Transverse colon (tissue), 4 donors: ENCODE measurements around the gene SKA2. TPM values are rescaled to one million over a fixed set of nuclear protein-coding genes. Genes with fewer than 3 reads are reported as not detected.

Experiments used
- DNase-seq: peaks from one replicate; pipeline ENCODE4 v3.0.0-alpha.2; 2019
- H3K27ac ChIP-seq, 4 donors: fragments of 200-600 bp; sonication (generic); 2 replicates each; pipeline ENCODE4 v1.5.1; 2016 to 2018; ENCODE audit warnings: inconsistent platforms in 4 of 4
- H3K27me3 ChIP-seq: fragments of 200-600 bp; sonication (generic); 2 replicates; pipeline ENCODE4 v1.5.1; 2017; ENCODE audit warnings: inconsistent platforms
- H3K36me3 ChIP-seq, 4 donors: fragments of 200-600 bp; sonication (generic); 2 replicates each; pipeline ENCODE4 v1.5.1; 2017 to 2019; ENCODE audit warnings: inconsistent platforms in 4 of 4
- H3K4me1 ChIP-seq, 4 donors: fragments of 200-600 bp; sonication (generic); 2 replicates each; pipeline ENCODE4 v1.5.1; 2017 to 2020; ENCODE audit warnings: inconsistent platforms in 4 of 4
- H3K4me3 ChIP-seq, 4 donors: fragments of 200-600 bp; sonication (generic); 1 replicate in 1 of 4; 2 replicates in 3 of 4; pipeline versions ENCODE4 v1.5.1 to v1.6.1; 2017 to 2019; ENCODE audit warnings: inconsistent platforms in 4 of 4
- H3K9me3 ChIP-seq, 2 donors: fragments of 200-600 bp; sonication (generic); 2 replicates each; pipeline ENCODE4 v1.5.1; 2017 to 2019; ENCODE audit warnings: inconsistent platforms in 2 of 2
- EP300 ChIP-seq: sonication (generic); formaldehyde crosslinking; IDR thresholded peaks from one replicate; pipeline ENCODE4 v1.6.1; 2017; ENCODE audit warnings: antibody characterized with exemption, low read depth
- POLR2A ChIP-seq: fragments of 450-650 bp; IDR thresholded peaks from one replicate; pipeline ENCODE4 v1.6.1; 2016; ENCODE audit warnings: antibody characterized with exemption, mild to moderate bottlenecking, moderate library complexity
- POLR2AphosphoS5 ChIP-seq, 3 donors: sonication (generic); formaldehyde crosslinking; IDR thresholded peaks; one replicate each; pipeline ENCODE4 v1.6.1; 2016; ENCODE audit warnings: antibody characterized with exemption in 3 of 3
- WGBS, 2 donors: methylation state at CpG; one replicate each; pipeline ENCODE4 v1.1.5; 2018; ENCODE audit warnings: low coverage in 1 of 2; 5-methylcytosine and 5-hydroxymethylcytosine counted together
- in situ Hi-C, 4 donors: fragments of 200-750 bp; cut with MboI; loops; one replicate each; pipeline versions ENCODE4 v1.15.0 to v1.15.1; 2017; ENCODE audit warnings: low sequenced_read_pairs in 3 of 4, low pct_ligation_motif_present in 1 of 4, low pct_unique_long_range_greater_than_20kb in 1 of 4
- intact Hi-C: fragments of 100-400 bp; cut with DNase I; formaldehyde crosslinking; loops from one replicate; pipeline ENCODE4 v1.15.1; 2023; ENCODE audit warnings: low total_unique reads
- total RNA-seq, 4 donors: library from RNA; depleted of rRNA; stranded (reverse); fragments of >200 nt; gene quantifications; one replicate each; pipeline ENCODE4 v1.1.0, GENCODE V29; 2016
- TF ChIP-seq, protein P1 (sequence below), 5 experiments: fragments of 200-600 bp in 3 of 5; fragments of 450-650 bp in 2 of 5; sonication (generic) in 3 of 5; IDR thresholded peaks; 1 replicate in 2 of 5; 2 replicates in 3 of 5; pipeline ENCODE4 v1.5.1; 2016 to 2017; ENCODE audit warnings: antibody characterized with exemption in 5 of 5, inconsistent platforms in 3 of 5, mild to moderate bottlenecking in 2 of 5, moderate library complexity in 1 of 5

The SKA2 gene
- total RNA-seq, 4 donors from 2014 or later = 11.9 to 40.3 (median 22.3) TPM

DNA sequence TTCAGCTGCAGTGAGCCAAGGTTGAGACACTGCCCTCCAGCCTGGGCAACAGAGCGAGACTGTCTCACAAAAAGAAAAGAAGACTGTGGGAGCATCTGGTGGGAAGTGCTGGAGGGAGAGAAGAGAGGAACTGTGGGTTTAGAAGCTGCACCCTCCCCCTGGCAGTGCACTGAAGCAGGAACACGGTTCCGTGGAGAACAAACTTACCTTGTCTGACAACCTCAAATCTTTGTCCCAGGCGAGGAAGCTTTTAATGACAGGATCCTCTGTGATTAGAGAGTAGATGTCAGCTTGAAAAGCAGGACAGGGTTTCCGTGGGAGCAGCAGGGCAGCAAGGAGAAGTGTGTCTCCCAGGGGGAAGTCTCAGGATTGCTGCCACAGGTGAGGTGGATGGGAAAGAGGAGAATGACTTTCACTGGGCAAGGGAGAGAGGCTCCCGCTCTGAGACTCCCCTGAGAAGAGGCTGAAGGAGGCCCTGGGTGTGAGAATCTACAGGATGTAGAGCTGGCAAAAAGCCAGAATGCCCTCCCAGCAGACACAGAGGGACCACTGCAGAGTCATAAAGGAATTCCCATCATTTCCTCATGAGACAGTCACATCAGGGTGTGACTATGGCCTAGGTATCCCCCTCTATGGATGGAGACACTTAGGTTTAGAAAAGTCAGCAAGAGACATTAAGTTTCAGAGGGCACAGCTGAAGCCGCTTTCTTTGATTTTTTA lies 23.4 kb upstream of the SKA2 start:
- in situ Hi-C loops = no loop called here
- Histone ChIP-seq H3K4me1 (no peaks in the 10 kb centered on the region), H3K9me3 (no peaks in the 10 kb centered on the region), H3K27me3 (no peaks in the 10 kb centered on the region), H3K4me3 (no peak overlapping the region), H3K27ac (no peak overlapping the region), H3K36me3 (no peaks in the 10 kb centered on the region)
- no peak for DNase-seq
- TF ChIP-seq POLR2A (no peak), POLR2AphosphoS5 (IDR thresholded peaks at IDR 0.05) (no peak), EP300 (no peak)
- TF ChIP-seq, protein P1, sequence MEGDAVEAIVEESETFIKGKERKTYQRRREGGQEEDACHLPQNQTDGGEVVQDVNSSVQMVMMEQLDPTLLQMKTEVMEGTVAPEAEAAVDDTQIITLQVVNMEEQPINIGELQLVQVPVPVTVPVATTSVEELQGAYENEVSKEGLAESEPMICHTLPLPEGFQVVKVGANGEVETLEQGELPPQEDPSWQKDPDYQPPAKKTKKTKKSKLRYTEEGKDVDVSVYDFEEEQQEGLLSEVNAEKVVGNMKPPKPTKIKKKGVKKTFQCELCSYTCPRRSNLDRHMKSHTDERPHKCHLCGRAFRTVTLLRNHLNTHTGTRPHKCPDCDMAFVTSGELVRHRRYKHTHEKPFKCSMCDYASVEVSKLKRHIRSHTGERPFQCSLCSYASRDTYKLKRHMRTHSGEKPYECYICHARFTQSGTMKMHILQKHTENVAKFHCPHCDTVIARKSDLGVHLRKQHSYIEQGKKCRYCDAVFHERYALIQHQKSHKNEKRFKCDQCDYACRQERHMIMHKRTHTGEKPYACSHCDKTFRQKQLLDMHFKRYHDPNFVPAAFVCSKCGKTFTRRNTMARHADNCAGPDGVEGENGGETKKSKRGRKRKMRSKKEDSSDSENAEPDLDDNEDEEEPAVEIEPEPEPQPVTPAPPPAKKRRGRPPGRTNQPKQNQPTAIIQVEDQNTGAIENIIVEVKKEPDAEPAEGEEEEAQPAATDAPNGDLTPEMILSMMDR (IDR thresholded peaks at IDR 0.05) = no peak
- WGBS, 2 donors = 88 to 94% methylated on average over 5 to 7 of the region's 7 CpGs
- intact Hi-C loops = no loop called here

DNA sequence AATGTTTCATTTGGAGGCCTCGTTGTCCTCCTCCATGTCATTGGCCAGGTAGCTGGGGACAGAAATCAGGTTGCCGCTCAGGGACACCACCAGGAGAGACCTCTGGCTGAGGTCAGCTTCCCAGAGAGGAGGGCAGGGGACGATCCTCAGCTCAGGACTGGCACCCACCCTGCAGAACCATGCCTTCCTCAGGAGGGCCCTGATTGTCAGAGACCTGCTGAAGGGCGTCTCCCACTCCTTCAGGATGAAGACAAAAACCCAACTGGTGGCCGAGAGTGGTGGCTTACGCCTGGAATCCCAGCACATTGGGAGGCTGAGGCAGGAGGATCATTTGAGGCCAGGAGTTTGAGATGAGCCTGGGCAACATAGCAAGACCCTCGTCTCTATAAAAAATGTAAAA lies 20.1 kb upstream of the SKA2 start:
- intact Hi-C loops (no loop called here), in situ Hi-C loops (no loop called here)
- H3K36me3 ChIP-seq = no peaks in the 10 kb centered on the region
- no peaks in the 10 kb centered on the region for H3K9me3 ChIP-seq
- no peak for TF ChIP-seq POLR2A
- no peak for TF ChIP-seq EP300
- TF ChIP-seq POLR2AphosphoS5 (IDR thresholded peaks at IDR 0.05) = no peak
- TF ChIP-seq, protein P1 (IDR thresholded peaks at IDR 0.05) = no peak
- 91 to 100% methylated on average over 5 to 7 of the region's 7 CpGs for WGBS, 2 donors
- DNase-seq = no peak
- no peaks in the 10 kb centered on the region for H3K4me1 ChIP-seq
- no peak overlapping the region for H3K4me3 ChIP-seq
- no peak overlapping the region for H3K27ac ChIP-seq
- no peaks in the 10 kb centered on the region for H3K27me3 ChIP-seq

DNA sequence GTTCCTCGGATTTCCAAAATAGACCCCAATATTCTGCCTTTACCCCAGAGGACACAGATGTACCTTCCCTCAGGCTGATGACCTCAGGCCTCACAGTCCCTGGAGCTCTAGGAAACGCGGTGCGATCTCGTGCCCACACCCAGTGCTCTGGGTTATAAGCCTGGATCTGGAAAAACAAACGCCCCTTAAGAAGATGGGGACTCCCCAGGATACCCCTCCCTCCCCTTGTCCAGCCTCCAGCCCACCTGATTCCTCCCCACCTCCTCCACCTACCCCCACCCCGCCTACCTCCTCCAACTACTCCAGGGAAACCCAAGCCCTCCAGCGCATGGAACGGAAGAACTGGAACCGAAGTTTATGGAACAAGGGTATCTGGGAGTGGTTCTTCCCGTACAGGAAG lies 19.7 kb upstream of the SKA2 start:
- H3K36me3 ChIP-seq = no peaks in the 10 kb centered on the region
- H3K4me1 ChIP-seq = no peaks in the 10 kb centered on the region
- H3K27me3 ChIP-seq = no peaks in the 10 kb centered on the region
- in situ Hi-C loops (no loop called here), intact Hi-C loops (loop anchor here (5.0 kb wide), 1 partner anchor 447 kb away; no protein-coding TSS in a partner anchor)
- H3K4me3 ChIP-seq = no peak overlapping the region
- no peak overlapping the region for H3K27ac ChIP-seq
- no peak for DNase-seq
- 92 to 98% methylated on average over 6 to 11 of the region's 11 CpGs for WGBS, 2 donors
- no peak for TF ChIP-seq POLR2AphosphoS5 (IDR thresholded peaks at IDR 0.05)
- no peak for TF ChIP-seq POLR2A
- TF ChIP-seq EP300 = no peak
- TF ChIP-seq, protein P1 (IDR thresholded peaks at IDR 0.05) = no peak
- H3K9me3 ChIP-seq = no peaks in the 10 kb centered on the region

DNA sequence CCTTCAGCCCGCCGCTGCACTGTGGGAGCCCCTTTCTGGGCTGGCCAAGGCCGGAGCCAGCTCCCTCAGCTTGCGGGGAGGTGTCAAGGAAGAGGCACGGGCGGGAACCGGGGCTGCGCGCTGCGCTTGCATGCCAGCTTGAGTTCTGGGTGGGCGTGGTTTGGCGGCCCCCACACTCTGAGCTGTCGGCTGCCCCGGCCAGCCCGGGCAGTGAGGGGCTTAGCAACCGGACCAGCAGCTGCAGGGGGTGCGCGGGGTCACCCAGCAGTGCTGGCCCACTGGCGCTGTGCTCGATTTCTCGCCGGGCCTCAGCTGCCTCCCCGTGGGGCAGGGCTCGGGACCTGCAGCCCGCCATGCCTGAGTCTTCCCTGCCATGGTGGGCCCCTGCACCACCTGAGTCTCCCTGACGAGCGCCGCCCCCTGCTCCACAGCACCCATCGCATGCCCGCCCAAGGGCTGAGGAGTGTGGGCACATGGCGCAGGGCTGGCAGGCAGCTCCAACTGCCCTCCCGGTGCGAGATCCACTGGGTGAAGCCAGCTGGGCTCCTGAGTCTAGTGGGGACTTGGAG lies 17.5 kb upstream of the SKA2 start:
- TF ChIP-seq POLR2AphosphoS5 (IDR thresholded peaks at IDR 0.05) (no peak), EP300 (no peak), POLR2A (no peak)
- TF ChIP-seq, protein P1 (IDR thresholded peaks at IDR 0.05) = no peak
- DNase-seq = no peak
- no peaks in the 10 kb centered on the region for H3K27me3 ChIP-seq
- no peak overlapping the region for H3K4me3 ChIP-seq
- in situ Hi-C loops (no loop called here), intact Hi-C loops (loop anchor here (5.0 kb wide), 1 partner anchor 445 kb away; no protein-coding TSS in a partner anchor)
- no peaks in the 10 kb centered on the region for H3K36me3 ChIP-seq
- 95% methylated on average over 15 of the region's 33 CpGs; no CpG with 5 or more reads in 1 of the 2 donors for WGBS, 2 donors
- no peaks in the 10 kb centered on the region for H3K9me3 ChIP-seq
- no peak overlapping the region for H3K27ac ChIP-seq
- no peaks in the 10 kb centered on the region for H3K4me1 ChIP-seq
